GM12865 (cell line): Measurements from ENCODE around the gene BRF1.

ENCODE experiments used
- DNase-seq: peaks from one replicate; pipeline ENCODE4 v3.0.0; 2010; ENCODE audit warnings: low read depth
- H3K4me3 ChIP-seq: 2 replicates; pipeline ENCODE4 v1.5.1; 2011; ENCODE audit warnings: mild to moderate bottlenecking, low read depth, low read length, control low read depth
- TF ChIP-seq, protein P1 (sequence below): IDR thresholded peaks from 2 replicates; pipeline ENCODE4 v1.5.1; 2011; ENCODE audit warnings: low read length, control low read depth, low read depth, inconsistent platforms; ENCODE audit not compliant: insufficient read depth; ENCODE audit errors: missing control alignments

BRF1 gene

GRCh38 chr14:105199093-105199492 is 101.7 kb downstream of the BRF1 start:
- DNase-seq: no peak
- H3K4me3 ChIP-seq: no peak overlapping the region
- TF ChIP-seq, protein P1, sequence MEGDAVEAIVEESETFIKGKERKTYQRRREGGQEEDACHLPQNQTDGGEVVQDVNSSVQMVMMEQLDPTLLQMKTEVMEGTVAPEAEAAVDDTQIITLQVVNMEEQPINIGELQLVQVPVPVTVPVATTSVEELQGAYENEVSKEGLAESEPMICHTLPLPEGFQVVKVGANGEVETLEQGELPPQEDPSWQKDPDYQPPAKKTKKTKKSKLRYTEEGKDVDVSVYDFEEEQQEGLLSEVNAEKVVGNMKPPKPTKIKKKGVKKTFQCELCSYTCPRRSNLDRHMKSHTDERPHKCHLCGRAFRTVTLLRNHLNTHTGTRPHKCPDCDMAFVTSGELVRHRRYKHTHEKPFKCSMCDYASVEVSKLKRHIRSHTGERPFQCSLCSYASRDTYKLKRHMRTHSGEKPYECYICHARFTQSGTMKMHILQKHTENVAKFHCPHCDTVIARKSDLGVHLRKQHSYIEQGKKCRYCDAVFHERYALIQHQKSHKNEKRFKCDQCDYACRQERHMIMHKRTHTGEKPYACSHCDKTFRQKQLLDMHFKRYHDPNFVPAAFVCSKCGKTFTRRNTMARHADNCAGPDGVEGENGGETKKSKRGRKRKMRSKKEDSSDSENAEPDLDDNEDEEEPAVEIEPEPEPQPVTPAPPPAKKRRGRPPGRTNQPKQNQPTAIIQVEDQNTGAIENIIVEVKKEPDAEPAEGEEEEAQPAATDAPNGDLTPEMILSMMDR: no peak

DNA sequence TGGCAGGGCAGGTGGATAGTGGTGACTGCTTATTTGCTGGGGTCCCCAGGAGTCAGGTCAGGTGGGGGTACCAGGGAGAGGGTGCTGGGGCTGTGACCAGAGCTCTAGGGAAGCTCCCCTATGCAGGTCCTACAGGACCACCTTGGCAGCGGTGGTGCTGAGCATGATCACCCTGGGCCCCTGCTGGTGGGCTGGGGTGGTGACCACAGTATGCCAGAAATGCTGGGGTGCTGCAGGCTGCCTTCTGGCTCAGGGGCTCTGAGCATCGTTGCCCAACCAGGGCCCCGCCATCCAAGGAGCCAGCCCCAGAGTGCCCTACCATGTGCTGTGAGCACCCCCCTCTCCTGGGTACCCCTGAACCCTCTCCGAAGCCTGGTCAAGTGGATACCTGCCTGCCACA is 102.2 kb downstream of the BRF1 start:
- TF ChIP-seq, protein P1: no peak
- no peak for DNase-seq
- no peak overlapping the region for H3K4me3 ChIP-seq

GRCh38 chr14:105197211-105197641 is 103.6 kb downstream of the BRF1 start:
- TF ChIP-seq, protein P1: no peak
- DNase-seq: no peak

DNA sequence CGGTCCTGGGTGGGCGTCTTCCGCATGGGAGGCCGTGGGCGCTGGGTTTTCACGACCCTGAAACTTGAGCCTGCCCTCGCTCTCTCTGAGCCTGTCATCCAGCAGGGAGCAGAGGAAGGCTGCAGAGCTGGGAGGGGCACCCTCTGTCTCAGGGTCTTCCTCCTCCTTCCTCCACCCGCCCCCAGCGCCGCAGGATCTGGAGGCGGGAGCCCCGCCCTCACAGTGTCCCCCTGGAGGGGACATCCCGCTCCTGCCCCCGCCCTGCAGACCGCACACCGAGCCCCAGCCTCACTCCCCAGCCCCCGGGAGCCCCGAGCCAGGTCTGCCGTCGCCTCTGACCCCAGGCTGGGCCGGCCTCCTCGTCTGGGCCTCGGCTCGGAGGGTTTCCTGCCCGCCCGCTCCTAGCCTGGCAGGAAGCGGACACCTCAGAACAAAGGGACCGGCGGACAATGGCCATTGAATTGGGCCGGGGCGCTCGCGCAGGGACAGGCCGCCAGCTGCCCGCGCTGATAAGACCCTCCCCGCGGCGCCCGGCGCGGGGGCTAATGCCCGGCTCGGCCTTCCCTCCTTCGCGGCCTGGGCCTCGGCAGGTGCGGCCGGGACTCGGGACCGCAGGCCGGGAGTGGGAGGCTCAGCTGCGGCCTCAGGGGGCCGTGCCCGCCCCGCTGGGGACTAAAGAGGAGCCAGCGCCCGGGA is 104.4 kb downstream of the BRF1 start:
- TF ChIP-seq, protein P1: no peak
- DNase-seq: no peak
- no peak overlapping the region for H3K4me3 ChIP-seq

More at GRCh38 chr14:105197211-105197641, 103.6 kb downstream of the BRF1 start:
- H3K4me3 ChIP-seq: no peak overlapping the region

DNA sequence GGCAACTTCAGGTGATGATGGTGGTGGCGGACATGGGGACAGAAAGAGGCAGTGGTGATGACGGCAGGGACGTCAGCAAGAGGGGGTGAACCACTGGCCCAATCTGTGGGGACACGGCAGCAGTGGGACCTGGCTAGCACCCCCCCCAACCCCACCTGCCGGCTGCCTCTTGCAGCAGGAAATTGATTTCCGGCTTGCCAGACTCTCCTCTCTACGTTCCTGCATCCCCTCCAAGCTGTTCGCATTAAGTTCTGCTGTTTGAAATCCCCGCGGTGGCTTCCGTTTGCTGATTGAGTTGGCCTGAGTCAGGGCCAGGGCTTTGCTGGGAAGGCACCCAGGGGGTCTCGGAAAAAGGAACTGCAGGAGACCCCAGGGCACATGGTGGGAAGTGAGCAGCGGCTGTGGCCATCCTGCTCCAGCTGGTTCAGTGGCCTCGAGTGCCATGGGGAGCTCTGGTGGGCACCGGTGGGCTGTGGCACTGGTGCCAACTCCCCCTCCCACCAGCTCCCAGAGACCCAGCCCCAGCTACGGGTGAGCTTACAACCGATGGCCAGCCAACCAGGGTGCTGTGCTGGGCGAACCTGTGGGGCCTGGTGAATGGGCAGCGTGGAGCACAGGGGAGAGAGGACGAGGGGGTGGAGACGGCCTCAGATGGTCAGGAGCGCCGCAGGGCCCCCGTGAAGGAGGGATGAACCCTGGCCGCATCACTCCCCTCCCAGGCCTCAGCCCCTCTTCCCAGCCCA is 105.1 kb downstream of the BRF1 start:
- no peak for DNase-seq
- TF ChIP-seq, protein P1: no peak
- H3K4me3 ChIP-seq: no peak overlapping the region

- no peak overlapping the region for H3K4me3 ChIP-seq
- DNase-seq: no peak
- TF ChIP-seq, protein P1: no peak
Measured at GRCh38 chr14:105195051-105195450, 105.8 kb downstream of the BRF1 start.
